ENCODE results near the gene ATP8B1. TPM values are rescaled to one million over a fixed set of nuclear protein-coding genes. Genes with fewer than 3 reads are reported as not detected.

ATP8B1 gene
- polyA plus RNA-seq, 10 donors: 3.6 to 7.0 (median 4.3) TPM

DNA sequence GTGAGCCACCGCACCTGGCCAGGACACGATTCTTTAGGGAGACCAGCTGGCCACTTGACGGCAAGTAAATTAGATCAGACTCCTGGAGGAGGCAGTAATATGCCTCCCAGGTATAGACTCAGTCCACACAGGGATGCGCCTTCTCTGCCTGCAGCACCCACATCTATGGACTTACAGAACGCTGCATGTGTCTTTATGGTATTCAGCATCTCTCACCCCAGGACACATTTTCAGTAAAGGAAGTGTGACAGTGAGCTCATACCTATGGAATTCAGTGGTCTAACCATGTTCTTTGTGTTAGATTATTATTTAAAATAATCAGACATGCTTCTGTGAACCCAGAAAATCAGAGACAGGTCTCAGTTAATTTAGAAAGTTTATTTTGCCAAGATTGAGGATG lies 175.6 kb downstream of the ATP8B1 start:
- peak in 1 of 3 donors; percentile 24 for DNase-seq

DNA sequence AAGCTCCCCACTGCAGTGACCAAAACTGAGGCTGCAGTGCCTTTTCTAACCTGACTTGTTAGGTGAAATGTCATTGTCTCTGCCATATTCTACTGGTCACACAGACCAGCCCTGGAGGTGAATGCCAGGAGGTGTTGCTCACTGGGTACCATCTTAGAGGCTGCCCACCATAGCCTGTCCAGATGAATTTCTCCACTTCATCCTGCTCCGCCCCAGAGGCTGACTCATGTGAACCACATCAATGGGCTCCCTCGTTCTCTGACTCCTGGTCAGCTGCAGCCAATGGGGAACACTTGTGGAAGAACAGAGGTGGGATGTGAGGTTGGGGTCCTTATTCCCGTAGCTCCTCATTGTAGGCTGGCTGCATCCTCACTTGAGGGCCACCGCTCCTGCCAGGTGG lies 178.1 kb downstream of the ATP8B1 start:
- no peak for DNase-seq

DNA sequence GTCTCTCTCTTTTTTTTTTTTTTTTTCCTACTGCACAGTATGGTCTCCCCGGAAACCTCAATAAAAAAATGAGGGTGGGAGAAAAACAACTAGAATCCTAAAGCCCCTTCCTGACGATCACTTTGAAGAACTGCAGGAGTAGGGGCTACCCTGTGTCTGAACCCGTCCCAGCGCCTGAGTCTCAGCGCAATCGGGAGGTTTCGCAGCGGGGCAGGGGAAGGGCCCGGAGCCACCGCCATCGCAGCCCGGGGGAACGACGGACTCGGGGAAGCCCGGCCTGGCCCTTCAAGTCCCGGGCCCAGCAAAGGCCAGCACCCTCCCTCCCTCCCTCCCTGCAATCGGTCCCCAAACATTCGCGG lies 181.9 kb downstream of the ATP8B1 start:
- no peak for DNase-seq

DNA sequence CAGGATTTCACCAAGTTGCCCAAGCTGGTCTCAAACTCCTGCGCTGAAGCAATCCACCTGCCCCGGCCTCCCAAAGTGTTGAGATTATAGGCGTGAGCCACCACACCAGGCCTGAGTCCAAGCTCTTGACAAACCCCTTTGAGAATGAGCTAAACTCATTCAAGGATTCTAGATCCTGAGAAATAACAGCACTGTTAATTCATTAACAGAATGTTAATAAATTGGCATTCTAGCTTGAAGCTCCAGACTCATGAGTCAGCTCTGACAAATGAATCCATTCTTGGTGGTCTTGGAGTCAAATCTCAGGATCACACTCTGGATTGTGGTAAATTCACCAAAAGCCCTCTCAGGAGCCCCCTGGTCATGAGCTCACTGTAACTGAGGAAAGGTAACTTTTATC lies 183.2 kb downstream of the ATP8B1 start:
- DNase-seq: no peak

DNA sequence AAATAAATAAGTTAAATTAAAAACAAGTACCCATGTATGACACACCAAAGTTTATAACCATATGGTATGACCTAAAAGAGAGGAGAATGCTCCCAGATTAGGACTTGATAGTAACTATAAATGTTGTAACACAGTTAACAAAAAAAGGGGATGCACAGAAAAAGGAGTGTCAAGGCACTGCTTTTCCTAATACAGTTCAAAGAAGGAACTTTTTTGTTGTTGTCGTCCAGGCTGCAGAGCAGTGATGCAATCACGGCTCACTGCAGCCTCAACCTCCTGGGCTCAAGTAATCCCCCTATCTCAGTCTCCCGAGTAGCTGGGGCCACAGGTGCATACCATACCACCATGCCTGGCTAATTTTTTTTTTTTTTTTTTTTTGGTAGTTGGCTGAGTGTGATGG lies 184.2 kb downstream of the ATP8B1 start:
- no peak for DNase-seq

DNA sequence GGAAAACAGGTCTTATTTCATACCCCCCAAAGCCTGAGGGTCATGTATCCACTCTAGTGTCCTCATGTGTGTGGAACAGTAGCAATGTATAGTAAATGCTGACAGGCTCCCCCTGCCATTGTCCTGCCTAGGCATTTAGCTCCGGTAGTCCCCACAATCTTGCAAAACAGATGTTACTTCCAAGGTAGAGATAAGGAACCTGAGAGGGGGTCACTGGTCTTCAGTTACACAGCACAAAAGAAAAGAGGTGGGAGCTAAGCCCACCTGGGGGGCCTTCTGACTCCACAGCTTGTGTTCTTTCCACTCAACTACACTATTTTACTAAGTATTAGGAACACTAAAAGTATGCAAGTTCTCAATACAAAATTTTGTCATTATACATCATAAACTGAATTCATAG lies 199.2 kb downstream of the ATP8B1 start:
- DNase-seq: no peak

Other genes starting within 250 kb of the ATP8B1 start
- gene FECH, start 216.6 kb downstream of the ATP8B1 start, polyA plus RNA-seq (ENCODE audit: insufficient read length in 10 of 10): 10 to 100 TPM; 17.3 to 34.7 (median 20.9) TPM
- gene NARS1, start 181.5 kb downstream of the ATP8B1 start, polyA plus RNA-seq (ENCODE audit: insufficient read length in 10 of 10): 10 to 100 TPM; 80.5 to 95.7 (median 91.1) TPM
- gene NEDD4L, start 240.9 kb upstream of the ATP8B1 start, polyA plus RNA-seq (ENCODE audit: insufficient read length in 10 of 10): 10 to 100 TPM; 24.0 to 46.5 (median 33.6) TPM